NCI-H128 (cell line): ENCODE data around the gene CTAG1B.
"Not testable (repeated sequence)": the region's sequence is repeated elsewhere in the genome, so short reads cannot be mapped to it uniquely, and the experiment has no call there.

Source experiments
- DNase-seq: peaks from one replicate; lab custom pipeline; 2025; ENCODE audit not compliant: unreplicated experiment; lab: John Stamatoyannopoulos, UW

The CTAG1B gene

DNA sequence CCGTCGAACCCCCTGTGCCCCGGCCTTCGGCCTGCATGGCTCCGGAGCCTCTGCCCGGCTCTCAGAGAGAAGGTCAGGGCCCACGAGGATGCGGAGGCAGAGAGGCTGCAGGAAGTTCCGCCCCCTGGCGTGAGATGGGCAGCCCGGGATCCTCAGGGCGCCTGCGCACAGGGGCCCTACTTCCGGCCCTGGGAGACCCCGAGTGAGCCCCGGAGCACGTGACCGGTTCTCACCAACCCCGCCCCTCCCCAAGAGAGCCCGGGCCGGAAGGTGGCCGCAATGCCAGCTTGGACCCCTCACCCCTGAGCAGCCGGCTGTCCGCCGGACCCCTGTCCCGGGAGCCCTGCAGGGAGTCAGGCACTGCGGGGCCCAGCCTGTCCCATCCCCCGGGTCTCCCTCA lies at the start of gene CTAG1B:
Gene CTAG1B (minus strand): TSS at position 101 of the 400 bp plus-strand sequence. CDS start 64 bp downstream, at position 37.
- not testable (repeated sequence) for DNase-seq

DNA sequence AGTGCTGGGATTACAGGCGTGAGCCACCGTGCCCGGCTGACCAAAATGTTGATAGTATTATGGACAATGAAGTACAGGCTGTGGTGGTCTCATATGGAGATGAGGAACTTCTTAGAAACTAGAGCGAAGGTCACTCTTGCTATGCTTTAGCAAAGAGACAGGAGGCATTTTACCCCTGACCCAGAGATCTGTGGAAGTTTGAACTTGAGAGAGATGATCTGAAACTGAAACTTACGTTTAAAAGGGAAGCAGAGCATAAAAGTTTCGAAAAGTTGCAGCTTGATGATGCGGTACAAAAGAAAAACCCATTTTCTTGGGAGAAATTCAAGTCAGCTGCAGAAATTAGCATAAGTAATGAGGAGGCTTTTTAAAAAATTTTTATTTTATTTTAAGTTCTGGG lies 42.8 kb upstream of the CTAG1B start:
- DNase-seq, result no peak

DNA sequence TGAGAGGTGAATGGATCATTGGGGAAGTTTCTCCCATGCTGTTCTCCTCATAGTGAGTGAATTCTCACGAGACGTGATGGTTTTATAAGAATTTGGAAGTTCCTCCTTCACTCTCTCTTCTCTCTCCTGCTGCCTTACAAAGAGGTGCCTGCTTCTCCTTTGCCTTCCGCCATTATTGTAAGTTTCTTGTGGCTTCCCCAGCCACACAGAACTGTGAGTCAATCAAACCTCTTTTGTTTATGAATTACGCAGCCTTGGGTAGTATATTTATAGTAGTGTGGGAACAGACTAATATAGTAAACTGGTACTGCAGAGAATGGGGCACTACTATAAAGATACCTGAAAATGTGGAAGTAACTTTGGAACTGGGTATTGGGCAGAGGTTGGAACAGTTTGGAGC lies 42.1 kb upstream of the CTAG1B start:
- DNase-seq, result no peak

DNA sequence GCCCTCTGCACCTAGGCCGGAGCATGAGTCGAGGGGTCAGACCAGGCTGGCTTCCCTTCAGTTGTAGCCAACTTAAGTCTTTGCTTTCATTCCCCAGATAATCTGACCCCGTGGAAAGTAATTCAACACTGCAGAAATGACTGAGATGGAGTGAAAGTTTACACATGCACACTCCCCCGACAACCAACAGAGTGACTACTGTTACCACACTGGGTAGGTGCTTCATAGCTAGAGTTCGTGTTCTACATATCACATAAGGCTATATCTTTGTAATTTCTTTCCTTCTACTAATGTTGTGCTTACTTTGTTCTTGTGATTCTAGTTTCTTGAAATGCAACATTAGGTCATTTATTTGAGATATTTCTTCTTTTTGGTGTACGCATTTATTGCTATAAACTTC lies 41.5 kb upstream of the CTAG1B start:
- DNase-seq, result no peak

DNA sequence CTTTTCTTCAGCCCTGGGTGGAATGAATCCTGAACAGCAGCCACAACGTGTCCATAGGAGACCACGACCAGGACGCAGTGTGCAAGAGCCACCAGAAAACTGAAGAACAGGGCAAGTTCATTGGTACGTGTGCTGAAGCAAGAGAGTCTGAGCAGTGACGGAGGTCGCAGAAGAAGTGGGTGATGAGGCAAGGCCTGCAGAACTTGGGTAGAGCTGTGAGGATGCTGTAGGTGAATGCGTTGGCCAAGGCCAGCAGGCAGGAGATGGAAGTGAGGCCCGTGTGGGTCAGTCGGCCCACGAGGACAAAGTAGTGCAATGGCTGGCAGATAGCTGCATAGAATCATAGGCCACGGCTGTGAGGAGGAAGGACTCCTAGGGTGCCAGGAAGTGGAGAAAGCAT lies 39.9 kb upstream of the CTAG1B start:
- no peak for DNase-seq

DNA sequence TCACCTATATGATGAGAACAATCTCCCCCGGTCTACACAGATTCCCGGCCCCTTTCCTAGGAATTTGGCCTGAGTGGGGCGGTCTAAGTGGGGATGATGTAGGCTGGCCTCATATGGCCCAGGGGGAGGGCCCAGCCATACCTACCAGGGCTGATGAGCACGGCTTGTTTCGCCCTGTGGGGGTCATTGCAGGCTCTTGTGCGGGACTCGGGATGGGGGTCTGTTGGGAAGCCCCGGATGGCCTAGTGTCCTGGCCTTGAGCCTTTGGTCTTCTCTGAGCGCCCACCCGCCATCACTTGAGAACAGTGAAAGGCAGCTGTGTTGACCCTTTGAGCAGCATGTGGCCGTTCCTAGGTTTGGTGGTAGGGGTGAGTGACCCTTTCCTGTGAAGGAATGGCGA lies 39.1 kb upstream of the CTAG1B start:
- no peak for DNase-seq

DNA sequence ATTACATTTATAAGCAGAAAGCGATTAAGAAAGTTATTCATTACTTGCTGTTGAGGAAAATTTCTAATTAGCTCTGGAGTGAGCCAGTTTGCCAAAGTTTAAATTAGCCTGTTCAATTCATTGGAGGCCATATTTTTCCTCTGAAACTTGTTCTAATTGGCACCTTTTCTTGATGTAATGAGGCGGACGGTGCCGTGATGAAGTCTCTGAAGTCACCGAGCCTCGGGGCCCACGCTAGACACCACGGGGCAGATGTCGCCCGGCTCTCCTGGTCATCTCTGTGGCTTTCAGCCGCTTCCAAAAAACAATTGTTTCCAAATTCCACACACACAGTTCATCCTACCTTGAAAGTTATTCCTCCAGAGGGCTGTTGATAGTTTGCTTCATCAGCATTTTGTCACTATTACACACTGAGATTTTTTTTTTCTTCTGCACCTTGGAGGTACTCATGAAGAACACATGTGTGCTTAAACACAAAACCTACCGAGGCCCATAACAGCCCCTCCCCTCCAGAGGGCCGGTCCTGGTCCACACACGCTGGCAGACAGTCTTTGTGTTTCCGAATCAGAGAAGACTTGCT lies 38.2 kb upstream of the CTAG1B start:
- DNase-seq, result no peak

DNA sequence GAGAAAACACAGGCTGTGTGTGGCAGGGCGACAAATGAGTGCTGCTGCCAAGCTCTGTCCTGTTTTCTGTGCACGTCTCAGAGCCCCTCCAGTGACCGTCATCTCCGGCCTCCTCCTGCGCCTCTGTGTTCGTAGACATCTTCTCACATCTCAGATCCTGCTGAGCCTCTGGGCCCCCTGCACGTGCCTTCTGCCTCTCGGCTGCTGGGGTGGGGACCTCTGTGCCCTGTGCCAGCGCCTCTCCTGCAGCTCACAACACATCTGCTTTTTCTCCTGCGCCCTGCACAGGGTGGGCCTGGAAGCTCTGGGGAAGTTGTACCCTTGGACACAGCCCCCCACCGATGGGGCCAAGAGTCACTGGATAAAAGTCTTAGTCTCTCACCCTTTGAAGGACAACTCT lies 36.7 kb upstream of the CTAG1B start:
- DNase-seq, result no peak

DNA sequence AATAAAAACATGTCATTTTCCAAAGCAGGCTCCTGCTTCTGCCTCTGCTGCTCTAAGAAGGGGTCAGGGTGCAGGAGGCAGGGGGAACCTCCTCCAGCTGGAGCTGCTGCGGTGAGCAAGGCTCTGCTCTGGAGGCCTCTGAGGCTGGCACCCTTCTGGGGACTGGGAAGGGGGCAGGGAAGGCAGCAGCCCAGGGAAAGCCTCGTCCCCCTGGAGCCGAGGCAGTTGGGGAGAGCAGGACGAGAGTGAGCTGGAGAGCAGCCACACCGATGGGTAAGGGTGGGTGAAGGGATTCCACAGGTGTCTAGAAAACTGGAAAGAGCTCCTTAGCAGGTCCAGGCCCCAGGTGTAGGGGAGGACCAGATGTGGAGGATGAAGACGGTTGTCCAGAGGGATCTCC lies 36.3 kb upstream of the CTAG1B start:
- no peak for DNase-seq

DNA sequence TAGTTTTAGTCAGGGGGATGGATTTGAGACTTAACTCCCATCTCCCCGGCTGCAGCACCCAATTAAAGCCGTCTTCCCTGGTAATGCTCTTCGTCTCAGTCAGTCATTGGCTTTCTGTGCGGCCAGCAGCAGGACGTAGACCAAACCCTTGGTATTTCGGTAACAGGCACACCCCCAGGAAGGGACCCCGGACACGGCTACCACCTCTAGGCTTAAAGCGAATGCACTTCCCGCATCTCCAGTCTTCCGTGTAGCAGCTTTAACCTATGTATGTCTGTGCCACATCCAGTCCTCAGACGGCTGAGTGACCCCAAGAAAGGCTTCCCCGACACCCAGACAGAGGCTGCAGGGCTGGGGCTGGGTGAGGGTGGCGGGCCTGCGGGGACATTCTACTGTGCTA lies 35.8 kb upstream of the CTAG1B start:
- no peak for DNase-seq

DNA sequence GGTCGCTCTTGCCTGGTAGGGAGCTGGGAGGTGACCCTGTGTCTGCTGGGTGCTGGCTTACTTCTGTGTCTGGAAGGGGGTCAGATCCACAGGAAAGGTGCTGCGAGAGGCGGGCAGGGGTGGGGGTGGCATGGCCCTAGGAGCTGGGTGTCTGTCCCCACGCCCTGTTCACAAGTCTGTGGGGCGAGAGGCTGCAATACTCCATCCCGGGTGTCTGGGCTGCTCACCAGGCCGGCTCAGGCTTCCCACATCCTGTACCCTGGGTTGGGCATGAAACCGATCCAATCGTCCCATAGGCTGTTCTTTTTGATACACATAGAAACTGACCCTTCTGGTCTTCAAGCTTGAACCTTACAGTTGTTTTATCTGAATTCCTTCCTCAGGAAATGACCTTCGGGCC lies 35.3 kb upstream of the CTAG1B start:
- DNase-seq, result no peak

DNA sequence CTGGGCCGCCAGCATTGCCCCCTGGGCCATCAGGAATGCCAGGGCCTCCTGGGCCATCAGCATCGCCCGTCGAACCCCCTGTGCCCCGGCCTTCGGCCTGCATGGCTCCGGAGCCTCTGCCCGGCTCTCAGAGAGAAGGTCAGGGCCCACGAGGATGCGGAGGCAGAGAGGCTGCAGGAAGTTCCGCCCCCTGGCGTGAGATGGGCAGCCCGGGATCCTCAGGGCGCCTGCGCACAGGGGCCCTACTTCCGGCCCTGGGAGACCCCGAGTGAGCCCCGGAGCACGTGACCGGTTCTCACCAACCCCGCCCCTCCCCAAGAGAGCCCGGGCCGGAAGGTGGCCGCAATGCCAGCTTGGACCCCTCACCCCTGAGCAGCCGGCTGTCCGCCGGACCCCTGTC lies 34.3 kb upstream of the CTAG1B start, which contains the start of gene CTAG2:
Gene CTAG2 (minus strand): TSS at position 167 of the 400 bp plus-strand sequence. CDS start 64 bp downstream, at position 103.
- not testable (repeated sequence) for DNase-seq

DNA sequence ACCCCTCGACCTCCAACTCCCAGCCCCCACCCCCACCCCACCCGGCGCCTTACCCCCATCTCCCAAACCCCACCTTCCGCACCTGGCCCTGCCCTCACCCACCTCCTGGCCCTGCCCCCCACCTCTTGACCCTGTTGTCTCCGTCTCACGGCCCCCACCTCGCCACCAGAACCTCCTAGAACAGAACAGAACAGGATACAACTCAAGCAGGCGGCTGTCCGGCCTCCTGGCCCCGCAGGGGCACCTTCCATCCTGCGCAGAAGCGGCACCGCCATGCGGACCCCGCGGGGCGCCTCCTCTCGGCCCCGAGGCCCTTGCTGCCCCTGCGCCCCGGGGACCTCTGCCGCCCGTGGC lies 33.9 kb upstream of the CTAG1B start:
- no peak for DNase-seq

DNA sequence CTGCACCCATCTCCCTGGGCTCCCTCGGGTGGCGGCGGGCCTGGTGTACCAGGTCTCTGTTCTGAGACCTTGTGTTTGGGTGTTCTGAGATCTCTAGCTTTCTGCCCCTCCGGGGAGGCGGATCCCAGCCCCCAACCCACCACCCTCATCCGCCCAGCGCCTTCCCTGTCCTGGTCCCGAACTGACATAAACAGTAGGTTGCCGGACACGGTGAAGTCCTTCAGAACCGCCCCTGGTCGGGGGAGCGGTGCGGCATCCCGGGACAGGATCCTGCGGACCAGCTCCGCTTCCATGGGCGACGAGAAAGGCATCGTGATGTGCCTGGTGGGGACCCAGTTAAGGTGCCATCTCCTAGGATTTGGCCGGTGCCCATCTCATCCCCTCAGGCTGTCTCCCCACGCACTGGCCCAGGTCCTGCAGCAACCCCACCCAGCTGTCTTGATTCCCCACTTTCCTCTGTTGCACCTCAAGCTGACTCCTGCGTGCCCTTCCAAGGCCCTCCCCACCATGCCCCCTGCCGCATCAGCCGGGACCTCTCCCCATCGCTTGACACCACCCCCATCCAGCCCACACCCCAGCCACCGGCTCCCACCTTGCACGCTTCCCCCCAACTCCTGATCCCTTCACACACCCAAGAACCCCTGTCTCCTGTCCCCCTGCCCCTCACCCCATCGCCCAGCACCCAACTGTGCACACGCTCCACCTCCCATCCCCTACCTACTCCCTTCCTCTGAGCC lies 33.4 kb upstream of the CTAG1B start:
- DNase-seq, result no peak

DNA sequence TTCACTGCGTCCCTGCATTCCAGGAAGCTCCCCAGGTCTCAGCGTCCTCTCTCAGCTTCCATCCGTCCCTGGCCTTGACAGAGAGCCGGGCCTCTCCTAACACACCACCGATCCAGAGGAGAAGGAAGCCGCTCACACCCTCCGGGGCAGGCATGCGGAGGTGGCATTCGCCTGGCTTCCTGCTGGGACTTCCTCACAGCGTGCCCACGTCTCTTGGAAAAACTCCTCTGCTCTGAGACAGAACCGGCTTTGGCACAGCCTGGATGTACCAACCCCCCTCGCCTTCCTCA lies 31.1 kb upstream of the CTAG1B start:
- DNase-seq, result no peak

DNA sequence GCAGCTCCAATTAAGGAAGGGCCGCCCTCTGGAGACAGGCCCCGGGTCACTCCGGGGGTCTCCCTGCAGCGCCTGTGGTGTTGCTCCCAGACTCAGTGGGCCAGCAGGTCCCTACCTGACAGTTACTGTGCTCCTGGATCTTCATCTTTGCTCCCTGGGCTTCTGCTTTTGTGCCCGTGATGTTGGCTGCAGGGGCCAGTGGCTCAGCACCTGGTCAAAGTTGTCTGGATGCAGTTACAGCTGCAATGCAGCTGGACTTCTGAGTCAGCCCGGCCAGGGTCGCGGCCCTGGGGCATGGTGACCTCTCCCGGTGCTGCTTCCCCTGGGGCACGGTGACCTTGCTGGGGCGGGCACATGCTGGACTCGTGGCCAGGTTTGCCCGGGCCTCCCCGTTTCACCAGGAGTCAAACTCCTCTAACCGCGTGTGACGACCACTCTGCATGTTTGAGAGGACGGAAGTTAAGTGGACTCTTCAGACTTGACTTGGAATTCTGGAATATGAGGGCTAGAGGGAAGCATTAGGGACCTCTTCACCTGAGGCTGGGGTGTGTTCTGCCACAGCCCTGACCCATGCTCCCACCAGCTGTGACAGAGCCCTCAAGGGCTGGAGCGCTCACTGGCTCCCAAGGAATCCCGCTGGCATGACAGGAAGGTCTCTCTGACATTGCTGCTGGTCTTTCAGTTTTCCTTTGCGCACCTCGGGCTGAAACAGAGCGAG lies 30.6 kb upstream of the CTAG1B start:
- DNase-seq, result no peak

DNA sequence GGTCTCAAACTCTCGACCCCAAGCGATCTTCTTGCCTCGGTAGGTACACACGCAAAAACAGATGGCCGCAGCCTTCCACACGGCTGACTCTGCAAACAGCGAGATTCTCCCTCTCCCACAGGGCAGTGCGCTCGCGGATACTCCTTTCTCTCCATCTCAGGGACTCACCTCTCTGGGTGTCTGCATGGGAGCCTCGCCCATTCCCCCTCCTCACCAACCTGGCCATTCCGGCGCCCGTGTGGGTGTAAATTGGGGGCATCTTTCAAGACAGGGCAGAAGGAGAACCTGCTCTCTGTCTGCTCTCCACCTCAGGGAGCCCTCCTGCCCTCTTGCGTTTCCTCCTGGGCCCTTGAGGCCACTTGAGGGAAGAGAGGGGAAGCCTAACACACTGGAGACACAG lies 29.8 kb upstream of the CTAG1B start:
- no peak for DNase-seq

DNA sequence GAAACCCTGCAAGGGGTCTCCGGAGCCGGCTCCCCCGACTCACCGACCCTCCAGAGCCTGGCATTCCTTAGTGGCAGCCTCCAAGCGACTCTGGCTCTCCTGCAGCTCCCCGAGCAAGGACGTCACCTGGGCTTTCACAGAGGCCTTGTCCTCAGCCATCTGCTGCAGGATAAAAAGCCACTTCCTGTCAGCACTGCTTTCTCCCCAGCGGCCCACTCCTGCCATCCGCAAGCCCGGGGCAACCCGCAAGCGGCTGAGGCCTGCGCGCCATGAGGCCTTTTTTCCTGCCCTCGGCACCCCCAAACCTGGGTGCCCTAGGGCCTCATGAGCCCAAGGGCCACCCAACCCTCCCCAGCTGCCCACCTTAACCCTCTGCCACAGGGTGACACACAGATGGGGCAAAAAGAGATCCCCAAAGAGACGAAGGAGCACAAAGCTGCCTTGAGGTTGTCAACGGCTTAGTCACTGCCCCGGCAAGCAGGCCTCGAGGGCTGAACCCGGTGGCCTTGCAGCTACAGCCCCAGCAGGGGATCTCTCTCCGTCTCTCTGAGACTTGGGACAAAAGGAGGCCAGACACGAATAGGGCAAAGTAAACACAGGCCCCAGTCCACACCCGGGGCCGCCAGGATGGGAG lies 26.8 kb upstream of the CTAG1B start:
- DNase-seq, result not testable (repeated sequence)

DNA sequence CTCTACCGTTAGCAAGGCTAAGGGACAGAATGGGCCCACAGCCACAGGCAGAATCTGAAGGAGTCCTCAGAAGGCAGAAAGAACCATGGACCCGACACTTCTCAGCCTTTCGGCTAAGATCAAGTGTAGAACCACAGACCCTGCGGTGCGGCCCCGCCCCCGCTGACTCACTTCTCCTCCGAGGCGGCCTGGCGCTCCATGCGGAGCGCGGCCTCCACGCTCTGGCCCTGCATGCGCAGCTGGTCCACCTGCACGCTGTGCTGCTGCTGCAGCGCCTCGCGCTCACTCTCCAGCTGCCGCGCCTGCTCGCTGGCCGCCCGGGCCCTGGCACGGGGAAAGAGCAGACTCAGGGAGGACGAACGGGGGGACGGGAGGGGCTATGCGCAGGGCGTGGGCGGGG lies 24.6 kb upstream of the CTAG1B start:
- DNase-seq, result not testable (repeated sequence)

DNA sequence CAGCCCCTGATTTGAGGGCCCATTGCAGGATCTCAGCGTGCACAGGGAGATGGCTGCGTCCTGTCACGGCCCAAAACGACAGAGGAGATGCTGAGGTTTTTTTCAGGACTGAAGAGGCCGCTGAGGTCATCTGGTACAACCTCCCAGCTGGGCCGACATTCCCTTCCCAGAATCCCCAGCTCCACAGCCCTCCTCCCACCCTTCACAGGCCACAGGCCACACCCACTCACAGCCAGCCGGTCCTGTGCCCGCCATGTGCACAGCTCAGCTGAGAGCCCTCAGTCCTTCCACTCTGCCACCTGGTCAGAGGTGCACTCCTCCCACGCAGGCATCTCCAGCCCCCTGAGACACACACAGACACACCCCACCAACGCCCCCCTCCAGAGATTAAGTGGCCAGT lies 22.7 kb upstream of the CTAG1B start:
- not testable (repeated sequence) for DNase-seq

DNA sequence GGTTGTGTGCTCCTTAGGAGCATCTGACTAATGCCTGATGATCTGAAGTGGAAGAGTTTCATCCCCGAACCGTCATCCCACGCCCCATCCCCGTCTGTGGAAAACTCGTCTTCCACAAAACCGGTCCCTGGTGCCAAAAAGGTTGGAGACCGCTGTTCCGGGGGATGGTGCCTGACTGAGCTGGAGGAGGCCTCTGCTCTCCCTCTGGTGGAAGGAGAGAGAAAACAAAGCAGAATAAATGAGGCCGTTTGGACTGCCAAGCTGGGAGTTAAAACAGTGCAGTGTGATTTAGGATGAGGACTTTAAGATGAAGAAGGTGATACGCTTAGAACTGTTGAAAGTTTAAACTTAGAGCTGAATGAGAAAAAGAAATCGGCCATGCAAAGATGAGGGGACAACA lies 14.6 kb upstream of the CTAG1B start:
- DNase-seq, result not testable (repeated sequence)

DNA sequence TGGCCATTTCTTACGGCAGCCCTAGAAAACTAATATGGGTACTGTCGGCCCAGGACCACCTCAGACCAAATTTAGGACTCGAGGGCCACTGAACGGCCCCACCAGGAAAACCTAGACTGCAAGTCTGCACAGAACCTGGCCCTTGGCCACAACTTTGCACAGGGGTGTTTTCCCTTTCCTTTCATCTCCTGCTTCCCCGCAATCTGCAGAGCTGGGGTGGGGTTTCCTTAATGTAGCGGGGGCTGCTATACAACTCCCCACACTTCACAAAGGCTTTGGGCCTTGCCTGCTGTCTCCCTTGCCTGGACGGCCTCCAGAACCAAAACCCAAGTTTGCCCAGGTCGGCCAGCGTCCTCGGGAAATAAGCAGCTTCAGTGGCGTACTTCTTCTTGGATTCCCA lies 11.9 kb upstream of the CTAG1B start:
- not testable (repeated sequence) for DNase-seq
